HepG2 (cell line): Measurements from ENCODE around the gene PIP4K2C. TPM values are rescaled to one million over a fixed set of nuclear protein-coding genes. Genes with fewer than 3 reads are reported as not detected.

Source experiments
- ATRX ChIP-seq: sonication (generic); formaldehyde crosslinking; IDR thresholded peaks from 2 replicates; pipeline ENCODE4 v1.4.0; 2020; ENCODE audit warnings: missing genetic modification reagents, borderline replicate concordance
- CENPT ChIP-seq: sonication (generic); formaldehyde crosslinking; IDR thresholded peaks from 2 replicates; pipeline ENCODE4 v1.8.0; 2022; ENCODE audit warnings: low read depth, mild to moderate bottlenecking, moderate library complexity, missing genetic modification reagents
- DNMT1 ChIP-seq: sonication (generic); formaldehyde crosslinking; IDR thresholded peaks from 2 replicates; pipeline ENCODE4 v1.5.1; 2020; ENCODE audit warnings: mild to moderate bottlenecking, missing genetic modification reagents
- FOXK2 ChIP-seq: fragments of 450-650 bp; IDR thresholded peaks from 2 replicates; pipeline ENCODE4 v1.6.1; 2016
- GMEB1 ChIP-seq: sonication (generic); formaldehyde crosslinking; IDR thresholded peaks from 2 replicates; pipeline ENCODE4 v1.5.1; 2020; ENCODE audit warnings: missing genetic modification reagents, mild to moderate bottlenecking, borderline replicate concordance
- KDM5B ChIP-seq: sonication (generic); formaldehyde crosslinking; IDR thresholded peaks from 2 replicates; pipeline ENCODE4 v1.4.0; 2020; ENCODE audit warnings: missing genetic modification reagents, mild to moderate bottlenecking, borderline replicate concordance
- NFRKB ChIP-seq: fragments of 450-650 bp; IDR thresholded peaks from 2 replicates; pipeline ENCODE4 v1.6.1; 2017
- NRL ChIP-seq: sonication (generic); formaldehyde crosslinking; IDR thresholded peaks from 2 replicates; pipeline ENCODE4 v1.5.0; 2020; ENCODE audit warnings: missing genetic modification reagents, mild to moderate bottlenecking, moderate library complexity, borderline replicate concordance
- SMAD9 ChIP-seq: sonication (generic); formaldehyde crosslinking; IDR thresholded peaks from 2 replicates; pipeline ENCODE4 v1.5.1; 2020; ENCODE audit warnings: mild to moderate bottlenecking, missing genetic modification reagents
- SOX6 ChIP-seq, 2 experiments: fragments of 450-650 bp in 1 of 2; sonication (generic) in 1 of 2; formaldehyde crosslinking in 1 of 2; IDR thresholded peaks; 2 replicates each; pipeline versions ENCODE4 v1.4.0 to v1.6.1; 2017 to 2020; ENCODE audit warnings: antibody characterized with exemption in 1 of 2, mild to moderate bottlenecking in 1 of 2, missing genetic modification reagents in 1 of 2
- TRIM22 ChIP-seq: fragments of 450-650 bp; IDR thresholded peaks from 2 replicates; pipeline ENCODE4 v1.6.1; 2017
- ZBTB8A ChIP-seq: sonication (generic); formaldehyde crosslinking; IDR thresholded peaks from 2 replicates; pipeline ENCODE4 v1.4.0; 2020; ENCODE audit warnings: mild to moderate bottlenecking, low read depth, missing genetic modification reagents, borderline replicate concordance
- ZNF138 ChIP-seq: sonication (generic); formaldehyde crosslinking; IDR thresholded peaks from 2 replicates; pipeline ENCODE4 v1.5.0; 2020; ENCODE audit warnings: mild to moderate bottlenecking, low read depth, missing genetic modification reagents
- ZNF280B ChIP-seq: sonication (generic); formaldehyde crosslinking; IDR thresholded peaks from 2 replicates; pipeline ENCODE4 v1.5.0; 2020; ENCODE audit warnings: missing genetic modification reagents, mild to moderate bottlenecking, borderline replicate concordance
- ZNF382 ChIP-seq: sonication (generic); formaldehyde crosslinking; IDR thresholded peaks from 2 replicates; pipeline ENCODE4 v1.5.0; 2020; ENCODE audit warnings: missing genetic modification reagents, mild to moderate bottlenecking, borderline replicate concordance
- ZNF646 ChIP-seq: sonication (generic); formaldehyde crosslinking; IDR thresholded peaks from 2 replicates; pipeline ENCODE4 v1.9.0; 2021; ENCODE audit warnings: mild to moderate bottlenecking, missing genetic modification reagents
- polyA plus RNA-seq, 8 experiments: library from polyadenylated mRNA; depleted of rRNA in 3 of 8; stranded (reverse) in 7 of 8; unstranded in 1 of 8; fragments of >200 nt; fragmentation: Illumina TruSeq in 4 of 8; extraction: Trizol in 4 of 8; gene quantifications; 2 replicates each; pipeline versions ENCODE4 v1.2.1 to v1.2.3, GENCODE V29; 2011 to 2016; ENCODE audit warnings: low read depth in 4 of 8, missing spikeins in 1 of 8, mixed read lengths in 1 of 8; ENCODE audit not compliant: insufficient read depth in 1 of 8
- total RNA-seq, 5 experiments: library from RNA; depleted of rRNA; stranded (reverse); fragments of >200 nt; fragmentation: Illumina TruSeq; extraction: Trizol; gene quantifications; 2 replicates each; pipeline ENCODE4 v1.2.3, GENCODE V29; 2016; ENCODE audit warnings: low read depth in 1 of 5

The PIP4K2C gene
- total and polyA plus RNA-seq, 2 of the 13 experiments (the other 11 are each of a cell fraction or from before 2014, with no cell fraction given), result 23.3 to 26.4 TPM

- TF ChIP-seq ZNF646 (no peak), ATRX (CRISPR knock-in tag) (no peak), KDM5B (CRISPR knock-in tag) (peak; percentile 67; the same call in 1 of the 2 replicates), CENPT (CRISPR knock-in tag) (no peak), ZBTB8A (CRISPR knock-in tag) (no peak), TRIM22 (no peak), NFRKB (no peak), ZNF280B (CRISPR knock-in tag) (no peak), NRL (CRISPR knock-in tag) (no peak; the same call in 1 of the 2 replicates), SOX6 (IDR thresholded peaks at IDR 0.05) (no peak), SOX6 (CRISPR knock-in tag; IDR thresholded peaks at IDR 0.05) (no peak), GMEB1 (CRISPR knock-in tag) (peak; percentile 43; the same call in 1 of the 2 replicates), DNMT1 (CRISPR knock-in tag) (no peak), ZNF382 (no peak), SMAD9 (CRISPR knock-in tag) (no peak), ZNF138 (CRISPR knock-in tag) (no peak; the same call in 1 of the 2 replicates), FOXK2 (no peak)
Measured at GRCh38 chr12:57632958-57633840, 42.2 kb downstream of the PIP4K2C start, which contains the start of gene B4GALNT1 (continued).
